Progenitor cell of endocrine pancreas (in vitro differentiated cells): Measurements from ENCODE around the gene CAMKK1. TPM values are rescaled to one million over a fixed set of nuclear protein-coding genes. Genes with fewer than 3 reads are reported as not detected.
"Not testable (repeated sequence)": the region's sequence is repeated elsewhere in the genome, so short reads cannot be mapped to it uniquely, and the experiment has no call there.

ENCODE experiments used
- DNase-seq: peaks from one replicate; pipeline ENCODE4 v3.0.0; 2021; ENCODE audit warnings: low spot score; ENCODE audit not compliant: unreplicated experiment
- H3K27ac Mint-ChIP-seq: 2 replicates; pipeline ENCODE4 v1.8.0; 2021; ENCODE audit warnings: mild to moderate bottlenecking, moderate library complexity, mixed read lengths
- H3K27me3 Mint-ChIP-seq: 2 replicates; pipeline ENCODE4 v1.8.0; 2021; ENCODE audit warnings: mixed read lengths
- H3K36me3 Mint-ChIP-seq: 2 replicates; pipeline ENCODE4 v1.8.0; 2022; ENCODE audit warnings: mixed read lengths; ENCODE audit not compliant: insufficient read depth
- H3K4me1 Mint-ChIP-seq: 2 replicates; pipeline ENCODE4 v1.8.0; 2021; ENCODE audit warnings: low read depth, mixed read lengths
- H3K4me3 Mint-ChIP-seq: 2 replicates; pipeline ENCODE4 v1.8.0; 2021; ENCODE audit warnings: low read depth, mild to moderate bottlenecking, moderate library complexity, mixed read lengths
- H3K9me3 Mint-ChIP-seq: 2 replicates; pipeline ENCODE4 v1.8.0; 2021; ENCODE audit warnings: low read depth, mixed read lengths
- CTCF ChIP-seq: fragments of 200-600 bp; sonication (generic); IDR thresholded peaks from one replicate; pipeline ENCODE4 v1.5.0; 2021; ENCODE audit warnings: antibody characterized with exemption, mild to moderate bottlenecking; ENCODE audit not compliant: unreplicated experiment
- total RNA-seq: library from RNA; stranded (reverse); gene quantifications from 2 replicates; pipeline ENCODE4 v1.2.1, GENCODE V29; 2021

CAMKK1 gene
- total RNA-seq, 1 donor from 2014 or later: 3.6 TPM

- Mint-ChIP-seq H3K36me3 (peaks cover 2% of the 10 kb centered on the region), H3K9me3 (no peaks in the 10 kb centered on the region), H3K4me1 (no peaks in the 10 kb centered on the region), H3K27me3 (no peaks in the 10 kb centered on the region), H3K27ac (no peak overlapping the region), H3K4me3 (no peak overlapping the region)
- no peak for DNase-seq
- no peak for TF ChIP-seq CTCF
Measured at GRCh38 chr17:3860939-3861700, 31.7 kb downstream of the CAMKK1 start.

GRCh38 chr17:3859940-3860339 is 32.9 kb downstream of the CAMKK1 start:
- TF ChIP-seq CTCF: no peak
- Mint-ChIP-seq H3K36me3 (peaks cover 2% of the 10 kb centered on the region), H3K27me3 (no peaks in the 10 kb centered on the region), H3K9me3 (peaks cover 1% of the 10 kb centered on the region), H3K4me3 (no peak overlapping the region), H3K27ac (no peak overlapping the region), H3K4me1 (peaks cover under 1% of the 10 kb centered on the region)
- no peak for DNase-seq

GRCh38 chr17:3857261-3858105 is 35.4 kb downstream of the CAMKK1 start:
- peaks cover 2% of the 10 kb centered on the region for H3K36me3 Mint-ChIP-seq
- DNase-seq: no peak

DNA sequence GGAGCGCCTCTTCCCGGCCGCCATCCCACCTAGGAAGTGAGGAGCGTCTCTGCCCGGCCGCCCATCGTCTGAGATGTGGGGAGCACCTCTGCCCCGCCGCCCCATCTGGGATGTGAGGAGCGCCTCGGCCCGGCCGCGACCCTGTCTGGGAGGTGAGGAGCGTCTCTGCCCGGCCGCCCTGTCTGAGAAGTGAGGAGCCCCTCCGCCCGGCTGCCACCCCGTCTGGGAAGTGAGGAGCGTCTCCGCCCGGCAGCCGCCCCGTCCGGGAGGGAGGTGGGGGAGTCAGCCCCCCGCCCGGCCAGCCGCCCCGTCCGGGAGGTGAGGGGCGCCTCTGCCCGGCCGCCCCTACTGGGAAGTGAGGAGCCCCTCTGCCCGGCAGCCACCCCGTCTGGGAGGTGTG is 38.6 kb downstream of the CAMKK1 start:
- H3K27ac Mint-ChIP-seq, H3K4me3 Mint-ChIP-seq, H3K9me3 Mint-ChIP-seq, H3K36me3 Mint-ChIP-seq, DNase-seq, H3K4me1 Mint-ChIP-seq: not testable (repeated sequence)
- H3K27me3 Mint-ChIP-seq: peaks cover 11% of the 10 kb centered on the region

More at GRCh38 chr17:3857261-3858105, 35.4 kb downstream of the CAMKK1 start:
- Mint-ChIP-seq H3K9me3 (peaks cover 4% of the 10 kb centered on the region), H3K27me3 (no peaks in the 10 kb centered on the region), H3K27ac (peak overlapping the region; percentile 45), H3K4me3 (no peak overlapping the region), H3K4me1 (peaks cover 3% of the 10 kb centered on the region)
- no peak for TF ChIP-seq CTCF

GRCh38 chr17:3852561-3852960 is 40.3 kb downstream of the CAMKK1 start:
- H3K27me3 Mint-ChIP-seq: peaks cover 11% of the 10 kb centered on the region
- no peak overlapping the region for H3K4me3 Mint-ChIP-seq
- peaks cover 4% of the 10 kb centered on the region for H3K9me3 Mint-ChIP-seq
- peak overlapping the region; percentile 67 for H3K27ac Mint-ChIP-seq
- H3K4me1 Mint-ChIP-seq: peaks cover 3% of the 10 kb centered on the region
- no peak for DNase-seq
- no peaks in the 10 kb centered on the region for H3K36me3 Mint-ChIP-seq
- no peak for TF ChIP-seq CTCF
